GM12878 (cell line): Measurements from ENCODE around the gene CHPT1. TPM values are rescaled to one million over a fixed set of nuclear protein-coding genes. Genes with fewer than 3 reads are reported as not detected.

Experiments
- ATAC-seq: fragments of 200-7000 bp; cut with Tn5 transposase; 3 replicates; pipeline ENCODE4 v1.9.1; 2020; ENCODE audit warnings: mild to moderate bottlenecking, moderate library complexity
- BruUV-seq: library from RNA; stranded (reverse); fragments of 400-500 nt; replicated peaks from 2 replicates; lab custom pipeline; 2021; lab: Mats Ljungman, UMichigan
- CTCF ChIA-PET: fragments of 300-600 bp; sonication (Branson Sonifier 250); formaldehyde crosslinking; extraction: SDS; loops from one replicate; lab custom pipeline; 2021; ENCODE audit warnings: inconsistent platforms; lab: Yijun Ruan, JAX
- POLR2A ChIA-PET: fragments of 350-600 bp; formaldehyde crosslinking; extraction: SDS; loops from one replicate; lab custom pipeline; 2021; ENCODE audit warnings: inconsistent platforms; lab: Charles Lee
- RAD21 ChIA-PET: fragments of 300-600 bp; sonication (Branson Sonifier 250); formaldehyde crosslinking; loops from one replicate; lab custom pipeline; 2023; ENCODE audit warnings: antibody characterized with exemption; ENCODE audit not compliant: unreplicated experiment; lab: Charles Lee
- SMC1A ChIA-PET: fragments of 300-600 bp; sonication (Branson Sonifier 250); formaldehyde crosslinking; loops from one replicate; lab custom pipeline; 2023; ENCODE audit not compliant: unreplicated experiment, uncharacterized antibody; lab: Charles Lee
- DNase-seq: peaks from one replicate; pipeline ENCODE4 v3.0.0-alpha.2; 2011; ENCODE audit warnings: low read depth, low spot score
- FAIRE-seq: peaks from 3 replicates; lab custom pipeline; 2011; peaks lifted over from hg19 to GRCh38; lab: Jason Lieb, UNC
- H2AFZ ChIP-seq: 2 replicates; pipeline ENCODE4 v1.6.0; 2011; ENCODE audit warnings: low read depth, low read length, control low read depth; ENCODE audit not compliant: control insufficient read depth
- H3K27ac ChIP-seq: 2 replicates; pipeline ENCODE4 v1.5.1; 2011; ENCODE audit warnings: control low read depth; ENCODE audit not compliant: control insufficient read depth, insufficient read depth
- H3K27me3 ChIP-seq, 2 experiments: replicated peaks in 1 of 2; 2 replicates each; pipeline versions ENCODE4 v1.6.0 to v1.6.1; 2011; ENCODE audit warnings: low read length in 1 of 2; ENCODE audit not compliant: control insufficient read depth in 2 of 2, insufficient read depth in 2 of 2
- H3K36me3 ChIP-seq, 2 experiments: 2 replicates each; pipeline ENCODE4 v1.5.1; 2011; ENCODE audit warnings: low read length in 1 of 2; ENCODE audit not compliant: control insufficient read depth in 2 of 2, insufficient read depth in 2 of 2
- H3K4me1 ChIP-seq: 2 replicates; pipeline ENCODE4 v1.6.1; 2011; ENCODE audit warnings: mild to moderate bottlenecking, low read length, moderate library complexity, mixed read lengths; ENCODE audit not compliant: control insufficient read depth, insufficient read depth
- H3K4me2 ChIP-seq: 2 replicates; pipeline ENCODE4 v1.6.0; 2011; ENCODE audit warnings: control low read depth; ENCODE audit not compliant: control insufficient read depth, insufficient read depth
- H3K4me3 ChIP-seq: fragments of 200-600 bp; sonication (generic); 2 replicates; pipeline ENCODE4 v1.5.1; 2016
- H3K79me2 ChIP-seq: 2 replicates; pipeline ENCODE4 v1.6.0; 2011; ENCODE audit warnings: low read length; ENCODE audit not compliant: control insufficient read depth, insufficient read depth
- H3K9ac ChIP-seq: 2 replicates; pipeline ENCODE4 v1.8.0; 2011; ENCODE audit warnings: low read length, control low read depth, mixed read lengths; ENCODE audit not compliant: control insufficient read depth, insufficient read depth
- H3K9me3 ChIP-seq: replicated peaks from 3 replicates; pipeline ENCODE4 v1.5.1; 2011; ENCODE audit warnings: mild to moderate bottlenecking, low read length; ENCODE audit not compliant: control insufficient read depth, insufficient read depth
- H4K20me1 ChIP-seq: 2 replicates; pipeline ENCODE4 v1.6.0; 2011; ENCODE audit not compliant: control insufficient read depth, insufficient read depth
- TCF3 ChIP-seq: IDR thresholded peaks from 2 replicates; pipeline ENCODE4 v1.6.1; 2012; ENCODE audit warnings: low read depth, mild to moderate bottlenecking, low read length, borderline replicate concordance; ENCODE audit not compliant: insufficient read depth
- in situ Hi-C: fragments of 300-500 bp; cut with MboI; formaldehyde crosslinking; loops from 9 replicates; pipeline ENCODE4 v1.14.3; 2018; ENCODE audit warnings: mixed read lengths
- intact Hi-C: fragments of 100-400 bp; cut with micrococcal nuclease; formaldehyde crosslinking; loops from one replicate; pipeline ENCODE4 v1.14.2; 2022; ENCODE audit not compliant: unreplicated experiment
- polyA plus RNA-seq, 11 experiments: library from polyadenylated mRNA; depleted of rRNA in 4 of 11; unstranded in 6 of 11; stranded (reverse) in 5 of 11; fragments of >200 nt; fragmentation: Nextera tagmentation in 4 of 11; fragmentation: Illumina TruSeq in 1 of 11; extraction: Ambion mirVana in 4 of 11; extraction: Trizol in 1 of 11; gene quantifications; 1 replicate in 1 of 11; 2 replicates in 10 of 11; pipeline versions ENCODE4 v1.2.1 to v1.2.3, GENCODE V29; 2011 to 2016; ENCODE audit warnings: inconsistent platforms in 2 of 11, missing spikeins in 2 of 11, low read depth in 1 of 11
- total RNA-seq, 4 experiments: library from RNA; depleted of rRNA in 3 of 4; stranded (reverse); fragments of >200 nt in 3 of 4; fragmentation: Illumina TruSeq in 1 of 4; extraction: Trizol in 1 of 4; gene quantifications; 2 replicates each; pipeline versions ENCODE4 v1.2.1 to v1.2.3, GENCODE V29; 2013 to 2021
- TF ChIP-seq, protein P1 (sequence below): fragments of 450-650 bp; IDR thresholded peaks from 2 replicates; pipeline ENCODE4 v1.6.1; 2017; ENCODE audit warnings: mild to moderate bottlenecking, low read depth, inconsistent platforms; ENCODE audit not compliant: poor library complexity, severe bottlenecking
- TF ChIP-seq, protein P2 (sequence below): IDR thresholded peaks from 2 replicates; pipeline ENCODE4 v1.6.1; 2012; ENCODE audit warnings: improper control_type of control experiment, low read depth, low read length; ENCODE audit not compliant: insufficient replicate concordance

CHPT1 gene
- total and polyA plus RNA-seq, 10 of the 15 experiments (the other 5 are each of a cell fraction or from before 2014, with no cell fraction given) = 0.85 to 10.2 (median 3.9) TPM

DNA sequence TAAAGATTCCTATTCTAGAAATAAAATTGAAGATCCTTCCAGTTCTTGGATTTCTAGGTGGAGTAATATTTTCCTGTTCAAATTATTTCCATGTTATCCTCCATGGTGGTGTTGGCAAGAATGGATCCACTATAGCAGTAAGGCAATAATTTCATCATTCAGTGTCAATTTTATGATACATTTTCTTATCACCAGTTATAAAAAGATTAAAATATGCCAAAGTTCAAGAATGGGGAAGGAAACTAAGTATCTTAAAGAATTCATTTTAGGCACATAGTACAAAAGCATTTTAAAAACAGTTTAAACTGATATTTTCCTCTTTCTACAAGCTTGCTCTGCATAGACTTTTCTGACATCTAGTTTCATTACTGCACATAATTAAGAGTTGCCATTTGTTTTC is 22.7 kb downstream of the CHPT1 start:
- BruUV-seq = no TSS peak

More for the DNA sequence above, 22.7 kb downstream of the CHPT1 start:
- in situ Hi-C loops = no loop called here
- Histone ChIP-seq H3K4me2 (no peak overlapping the region), H3K27ac (no peak overlapping the region), H3K4me1 (no peaks in the 10 kb centered on the region), H3K9ac (no peak overlapping the region), H3K36me3 (no peaks in the 10 kb centered on the region; a peak in 1 of 4 replicates), H3K27me3 (no peaks in the 10 kb centered on the region), H4K20me1 (no peaks in the 10 kb centered on the region), H3K9me3 (no peaks in the 10 kb centered on the region), H2AFZ (no peak overlapping the region), H3K79me2 (no peaks in the 10 kb centered on the region), H3K4me3 (no peak overlapping the region)
- TF ChIP-seq, protein P1, sequence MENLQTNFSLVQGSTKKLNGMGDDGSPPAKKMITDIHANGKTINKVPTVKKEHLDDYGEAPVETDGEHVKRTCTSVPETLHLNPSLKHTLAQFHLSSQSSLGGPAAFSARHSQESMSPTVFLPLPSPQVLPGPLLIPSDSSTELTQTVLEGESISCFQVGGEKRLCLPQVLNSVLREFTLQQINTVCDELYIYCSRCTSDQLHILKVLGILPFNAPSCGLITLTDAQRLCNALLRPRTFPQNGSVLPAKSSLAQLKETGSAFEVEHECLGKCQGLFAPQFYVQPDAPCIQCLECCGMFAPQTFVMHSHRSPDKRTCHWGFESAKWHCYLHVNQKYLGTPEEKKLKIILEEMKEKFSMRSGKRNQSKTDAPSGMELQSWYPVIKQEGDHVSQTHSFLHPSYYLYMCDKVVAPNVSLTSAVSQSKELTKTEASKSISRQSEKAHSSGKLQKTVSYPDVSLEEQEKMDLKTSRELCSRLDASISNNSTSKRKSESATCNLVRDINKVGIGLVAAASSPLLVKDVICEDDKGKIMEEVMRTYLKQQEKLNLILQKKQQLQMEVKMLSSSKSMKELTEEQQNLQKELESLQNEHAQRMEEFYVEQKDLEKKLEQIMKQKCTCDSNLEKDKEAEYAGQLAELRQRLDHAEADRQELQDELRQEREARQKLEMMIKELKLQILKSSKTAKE = no peak
- TF ChIP-seq TCF3 = no peak
- TF ChIP-seq, protein P2, sequence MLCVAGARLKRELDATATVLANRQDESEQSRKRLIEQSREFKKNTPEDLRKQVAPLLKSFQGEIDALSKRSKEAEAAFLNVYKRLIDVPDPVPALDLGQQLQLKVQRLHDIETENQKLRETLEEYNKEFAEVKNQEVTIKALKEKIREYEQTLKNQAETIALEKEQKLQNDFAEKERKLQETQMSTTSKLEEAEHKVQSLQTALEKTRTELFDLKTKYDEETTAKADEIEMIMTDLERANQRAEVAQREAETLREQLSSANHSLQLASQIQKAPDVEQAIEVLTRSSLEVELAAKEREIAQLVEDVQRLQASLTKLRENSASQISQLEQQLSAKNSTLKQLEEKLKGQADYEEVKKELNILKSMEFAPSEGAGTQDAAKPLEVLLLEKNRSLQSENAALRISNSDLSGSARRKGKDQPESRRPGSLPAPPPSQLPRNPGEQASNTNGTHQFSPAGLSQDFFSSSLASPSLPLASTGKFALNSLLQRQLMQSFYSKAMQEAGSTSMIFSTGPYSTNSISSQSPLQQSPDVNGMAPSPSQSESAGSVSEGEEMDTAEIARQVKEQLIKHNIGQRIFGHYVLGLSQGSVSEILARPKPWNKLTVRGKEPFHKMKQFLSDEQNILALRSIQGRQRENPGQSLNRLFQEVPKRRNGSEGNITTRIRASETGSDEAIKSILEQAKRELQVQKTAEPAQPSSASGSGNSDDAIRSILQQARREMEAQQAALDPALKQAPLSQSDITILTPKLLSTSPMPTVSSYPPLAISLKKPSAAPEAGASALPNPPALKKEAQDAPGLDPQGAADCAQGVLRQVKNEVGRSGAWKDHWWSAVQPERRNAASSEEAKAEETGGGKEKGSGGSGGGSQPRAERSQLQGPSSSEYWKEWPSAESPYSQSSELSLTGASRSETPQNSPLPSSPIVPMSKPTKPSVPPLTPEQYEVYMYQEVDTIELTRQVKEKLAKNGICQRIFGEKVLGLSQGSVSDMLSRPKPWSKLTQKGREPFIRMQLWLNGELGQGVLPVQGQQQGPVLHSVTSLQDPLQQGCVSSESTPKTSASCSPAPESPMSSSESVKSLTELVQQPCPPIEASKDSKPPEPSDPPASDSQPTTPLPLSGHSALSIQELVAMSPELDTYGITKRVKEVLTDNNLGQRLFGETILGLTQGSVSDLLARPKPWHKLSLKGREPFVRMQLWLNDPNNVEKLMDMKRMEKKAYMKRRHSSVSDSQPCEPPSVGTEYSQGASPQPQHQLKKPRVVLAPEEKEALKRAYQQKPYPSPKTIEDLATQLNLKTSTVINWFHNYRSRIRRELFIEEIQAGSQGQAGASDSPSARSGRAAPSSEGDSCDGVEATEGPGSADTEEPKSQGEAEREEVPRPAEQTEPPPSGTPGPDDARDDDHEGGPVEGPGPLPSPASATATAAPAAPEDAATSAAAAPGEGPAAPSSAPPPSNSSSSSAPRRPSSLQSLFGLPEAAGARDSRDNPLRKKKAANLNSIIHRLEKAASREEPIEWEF = no peak
- POLR2A ChIA-PET = no interaction called here
- FAIRE-seq (no peak), ATAC-seq (no peak), DNase-seq (no peak)
- RAD21 ChIA-PET = no interaction called here
- intact Hi-C loops = no loop called here
- CTCF ChIA-PET = interaction anchor here (1.3 kb wide), 1 partner anchor 12 kb away, joined by 3 read pairs; no protein-coding TSS in a partner anchor
- SMC1A ChIA-PET = interaction anchor here (1.0 to 1.3 kb wide), 2 partner anchors 12 to 20 kb away, joined by 3 to 5 read pairs; no protein-coding TSS in a partner anchor
